ENCODE results near the gene NFASC.

The NFASC gene

DNA sequence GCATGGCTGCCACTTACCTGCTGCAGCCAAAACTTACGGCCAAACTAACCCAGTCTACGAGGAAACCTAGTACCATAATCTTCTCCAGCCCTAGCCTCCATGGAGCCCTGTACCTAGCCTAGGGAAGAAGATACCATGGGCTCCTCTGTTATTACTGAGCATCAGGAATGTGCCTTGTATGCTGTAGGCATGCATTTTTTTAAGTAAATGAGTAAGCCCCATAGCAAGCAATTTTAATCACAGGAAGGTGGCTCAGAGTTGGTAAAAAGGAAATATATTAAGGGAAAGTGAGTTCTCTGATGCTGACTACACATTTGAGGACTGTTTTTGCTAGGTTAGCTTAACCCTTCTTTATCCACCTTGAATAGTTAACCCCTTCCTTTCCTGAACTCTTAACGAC, 21.2 kb downstream of the NFASC start:
- no peak for DNase-seq (ENCODE audit: low read depth)
- TF ChIP-seq, protein P1, sequence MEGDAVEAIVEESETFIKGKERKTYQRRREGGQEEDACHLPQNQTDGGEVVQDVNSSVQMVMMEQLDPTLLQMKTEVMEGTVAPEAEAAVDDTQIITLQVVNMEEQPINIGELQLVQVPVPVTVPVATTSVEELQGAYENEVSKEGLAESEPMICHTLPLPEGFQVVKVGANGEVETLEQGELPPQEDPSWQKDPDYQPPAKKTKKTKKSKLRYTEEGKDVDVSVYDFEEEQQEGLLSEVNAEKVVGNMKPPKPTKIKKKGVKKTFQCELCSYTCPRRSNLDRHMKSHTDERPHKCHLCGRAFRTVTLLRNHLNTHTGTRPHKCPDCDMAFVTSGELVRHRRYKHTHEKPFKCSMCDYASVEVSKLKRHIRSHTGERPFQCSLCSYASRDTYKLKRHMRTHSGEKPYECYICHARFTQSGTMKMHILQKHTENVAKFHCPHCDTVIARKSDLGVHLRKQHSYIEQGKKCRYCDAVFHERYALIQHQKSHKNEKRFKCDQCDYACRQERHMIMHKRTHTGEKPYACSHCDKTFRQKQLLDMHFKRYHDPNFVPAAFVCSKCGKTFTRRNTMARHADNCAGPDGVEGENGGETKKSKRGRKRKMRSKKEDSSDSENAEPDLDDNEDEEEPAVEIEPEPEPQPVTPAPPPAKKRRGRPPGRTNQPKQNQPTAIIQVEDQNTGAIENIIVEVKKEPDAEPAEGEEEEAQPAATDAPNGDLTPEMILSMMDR (IDR thresholded peaks at IDR 0.05; ENCODE audit: insufficient read depth, low read depth, low read length, missing control alignments): no peak
- H3K4me3 ChIP-seq (ENCODE audit: low read depth, low read length): no peak overlapping the region

DNA sequence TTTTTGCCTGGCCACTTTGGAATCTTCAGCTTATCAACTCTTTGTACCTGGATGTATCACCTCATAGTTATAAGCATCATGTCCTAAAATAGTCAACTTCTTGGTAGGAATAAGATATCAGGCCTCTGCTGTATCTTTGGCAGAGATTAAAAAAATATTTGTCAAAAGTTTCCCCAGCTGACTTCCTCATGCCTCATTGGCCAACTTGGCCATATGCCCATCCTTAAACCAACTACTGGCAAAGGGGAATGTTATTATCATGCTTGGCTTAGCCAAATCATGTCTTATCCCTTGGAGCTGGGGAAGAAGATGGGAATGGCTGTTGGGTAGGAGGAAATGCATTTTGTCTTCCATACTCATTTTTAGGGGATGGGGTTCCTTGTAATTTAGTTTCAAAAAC, 23.4 kb downstream of the NFASC start:
- no peak for DNase-seq (ENCODE audit: low read depth)

DNA sequence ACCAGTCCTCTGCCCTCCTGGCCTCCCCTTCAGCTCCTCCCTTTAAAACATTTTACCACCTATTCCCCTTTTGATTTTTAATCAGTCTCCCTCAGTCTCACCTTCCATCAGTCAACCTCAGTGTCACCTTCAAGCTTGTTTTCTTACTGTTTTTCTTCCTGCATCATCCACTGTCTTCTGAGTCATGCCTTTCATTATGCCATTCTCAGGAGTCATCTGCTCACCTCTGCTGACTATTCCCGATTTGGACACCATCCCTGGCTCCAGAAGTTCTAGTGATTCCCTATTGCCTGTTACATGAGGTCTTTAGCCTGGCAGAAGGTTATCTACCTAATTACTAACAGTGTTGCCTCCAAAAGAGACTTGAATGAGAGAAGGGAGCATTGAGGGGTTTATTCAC, 23.9 kb downstream of the NFASC start:
- TF ChIP-seq, protein P1 (IDR thresholded peaks at IDR 0.05; ENCODE audit: insufficient read depth, low read depth, low read length, missing control alignments): no peak
- DNase-seq (ENCODE audit: low read depth): no peak
- no peak overlapping the region for H3K4me3 ChIP-seq (ENCODE audit: low read depth, low read length)

More for the DNA sequence above, 23.4 kb downstream of the NFASC start:
- H3K4me3 ChIP-seq (ENCODE audit: low read depth, low read length): no peak overlapping the region
- TF ChIP-seq, protein P1 (IDR thresholded peaks at IDR 0.05; ENCODE audit: insufficient read depth, low read depth, low read length, missing control alignments): no peak

DNA sequence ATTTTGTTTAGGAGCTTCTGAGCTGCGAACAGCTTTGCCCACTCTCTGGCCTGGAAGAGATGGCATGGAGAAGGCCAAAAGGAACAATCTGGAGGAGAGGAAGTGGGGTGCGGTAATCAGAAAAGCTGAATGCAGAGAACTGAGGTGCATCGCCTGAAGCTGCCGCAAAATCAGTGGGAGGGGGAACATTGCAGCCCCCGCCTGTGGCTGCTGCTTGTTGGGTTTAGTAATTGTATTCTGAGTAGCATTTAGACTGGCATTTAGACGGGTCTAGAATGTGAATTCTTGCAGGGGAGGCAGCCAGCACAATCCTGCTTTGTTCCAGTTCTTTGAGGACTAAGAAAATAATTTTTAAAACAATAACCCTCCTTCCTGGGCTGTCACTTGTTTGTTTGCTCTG, 25.4 kb downstream of the NFASC start:
- TF ChIP-seq, protein P1 (IDR thresholded peaks at IDR 0.05; ENCODE audit: insufficient read depth, low read depth, low read length, missing control alignments): no peak
- DNase-seq (ENCODE audit: low read depth): no peak
- H3K4me3 ChIP-seq (ENCODE audit: low read depth, low read length): no peak overlapping the region

DNA sequence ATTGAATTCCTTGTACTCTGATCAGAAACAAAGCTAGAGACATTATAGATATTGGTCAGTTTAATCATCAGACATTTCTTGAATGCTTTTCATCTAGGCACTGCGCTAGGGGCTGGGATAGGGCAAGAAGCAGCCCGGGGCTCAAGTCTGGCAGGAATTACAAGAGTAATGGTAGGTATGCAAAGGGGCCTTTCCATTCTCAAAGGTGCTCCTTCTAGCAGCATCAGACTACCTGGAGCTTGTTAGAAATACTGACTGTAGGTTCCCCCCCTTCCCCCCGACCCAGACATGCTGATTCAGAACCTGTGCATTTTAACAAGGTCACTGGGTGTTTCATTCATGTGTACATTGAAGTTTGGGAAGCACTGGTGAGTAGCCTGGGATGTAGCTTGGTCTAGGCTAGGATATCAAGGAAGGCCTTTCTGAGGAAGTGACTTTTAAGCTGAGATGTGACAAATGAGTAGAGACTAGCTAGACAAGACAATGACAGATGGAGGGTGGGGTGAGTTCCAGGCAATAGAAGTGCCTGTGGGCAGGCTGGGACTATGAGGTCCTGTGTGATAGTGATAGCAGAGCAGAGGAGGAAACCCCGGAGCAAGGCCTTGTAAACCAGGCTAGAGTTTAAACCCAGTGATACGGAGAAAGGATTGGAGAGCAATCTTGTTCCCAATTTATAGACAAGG, 26.3 kb downstream of the NFASC start:
- no peak for DNase-seq (ENCODE audit: low read depth)
- no peak overlapping the region for H3K4me3 ChIP-seq (ENCODE audit: low read depth, low read length)
- TF ChIP-seq, protein P1 (IDR thresholded peaks at IDR 0.05; ENCODE audit: insufficient read depth, low read depth, low read length, missing control alignments): no peak

DNA sequence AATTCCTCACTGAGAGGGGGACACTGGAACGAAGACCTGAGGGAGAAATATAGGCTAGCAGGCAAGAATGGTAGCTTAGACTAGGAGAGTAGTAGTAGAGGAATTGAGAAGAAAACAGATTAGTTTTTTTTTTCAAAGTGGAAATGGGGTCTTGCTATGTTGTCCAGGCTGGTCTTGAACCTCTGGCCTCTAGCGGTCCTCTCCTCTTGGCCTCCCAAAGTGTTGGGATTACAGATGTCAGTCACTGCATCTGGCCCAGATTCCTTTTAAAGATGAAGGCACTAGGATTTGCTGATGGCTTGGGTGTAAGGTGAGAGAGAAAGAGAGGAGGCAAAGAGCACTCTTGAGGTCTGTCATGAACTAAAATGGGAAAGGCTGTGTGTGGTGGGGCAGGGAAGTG, 30.1 kb downstream of the NFASC start:
- H3K4me3 ChIP-seq (ENCODE audit: low read depth, low read length): no peak overlapping the region
- DNase-seq (ENCODE audit: low read depth): no peak
- TF ChIP-seq, protein P1 (IDR thresholded peaks at IDR 0.05; ENCODE audit: insufficient read depth, low read depth, low read length, missing control alignments): no peak

DNA sequence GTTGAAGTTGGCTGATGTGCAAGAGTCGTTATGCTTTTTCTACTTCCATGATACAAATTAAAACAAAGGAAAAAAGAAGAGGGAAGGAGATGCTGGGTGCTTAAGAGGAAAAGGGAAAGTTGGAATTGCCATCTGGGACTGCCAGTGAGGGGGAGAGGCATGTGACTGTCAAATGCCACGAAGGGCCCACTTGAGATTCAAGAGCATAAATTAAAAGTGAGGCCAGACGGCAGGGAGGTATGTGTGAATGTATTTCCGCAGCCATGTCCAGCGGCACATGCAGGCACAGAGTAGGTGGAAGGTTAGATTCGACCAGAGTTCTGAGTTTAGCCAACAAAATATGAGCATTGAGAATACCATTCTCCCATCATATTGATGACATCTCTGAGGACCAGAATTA, 32.0 kb downstream of the NFASC start:
- no peak for DNase-seq (ENCODE audit: low read depth)
- TF ChIP-seq, protein P1 (IDR thresholded peaks at IDR 0.05; ENCODE audit: insufficient read depth, low read depth, low read length, missing control alignments): no peak
- no peak overlapping the region for H3K4me3 ChIP-seq (ENCODE audit: low read depth, low read length)
